ENCODE results near the gene FAM167B.
"Not testable (repeated sequence)": the region's sequence is repeated elsewhere in the genome, so short reads cannot be mapped to it uniquely, and the experiment has no call there.

Gene FAM167B

GRCh38 chr1:32249831-32250525, 3.0 kb downstream of the FAM167B start:
- FAIRE-seq (peak; percentile 97), DNase-seq (ENCODE audit: insufficient read length) (peak; percentile 78)
- no peak for TF ChIP-seq TAF1 (IDR thresholded peaks at IDR 0.05; ENCODE audit: borderline replicate concordance, low read depth, low read length)
- peak; percentile 88 for TF ChIP-seq POLR2AphosphoS5 (IDR thresholded peaks at IDR 0.05; ENCODE audit: low read depth, low read length)
- peak; percentile 83 for TF ChIP-seq POLR2A (IDR thresholded peaks at IDR 0.05; ENCODE audit: low read depth, low read length)

- FAIRE-seq: peak; percentile 87
- peak; percentile 64 for DNase-seq (ENCODE audit: insufficient read length)
- TF ChIP-seq POLR2AphosphoS5 (IDR thresholded peaks at IDR 0.05; ENCODE audit: low read depth, low read length) (peak; percentile 97), POLR2A (IDR thresholded peaks at IDR 0.05; ENCODE audit: low read depth, low read length) (peak; percentile 94), TAF1 (IDR thresholded peaks at IDR 0.05; ENCODE audit: borderline replicate concordance, low read depth, low read length) (no peak)
These were observed 4.1 kb downstream of the FAM167B start, which contains the start of gene LCK for GRCh38 chr1:32250893-32251716. Gene LCK (plus strand): TSS chr1:32251265. CDS start chr1:32274330, 23,065 bp downstream.

GRCh38 chr1:32255072-32256071, 8.3 kb downstream of the FAM167B start:
- FAIRE-seq: peak; percentile 79
- no peak for DNase-seq (ENCODE audit: insufficient read length)
- TF ChIP-seq POLR2A (IDR thresholded peaks at IDR 0.05; ENCODE audit: low read depth, low read length): no peak
- no peak for TF ChIP-seq POLR2AphosphoS5 (IDR thresholded peaks at IDR 0.05; ENCODE audit: low read depth, low read length)
- no peak for TF ChIP-seq TAF1 (IDR thresholded peaks at IDR 0.05; ENCODE audit: borderline replicate concordance, low read depth, low read length)

- no peak for TF ChIP-seq POLR2A (IDR thresholded peaks at IDR 0.05; ENCODE audit: low read depth, low read length)
- TF ChIP-seq POLR2AphosphoS5 (IDR thresholded peaks at IDR 0.05; ENCODE audit: low read depth, low read length): no peak
- no peak for TF ChIP-seq TAF1 (IDR thresholded peaks at IDR 0.05; ENCODE audit: borderline replicate concordance, low read depth, low read length)
- DNase-seq (ENCODE audit: insufficient read length) (no peak), FAIRE-seq (peak; percentile 70)
These were observed 9.6 kb downstream of the FAM167B start for GRCh38 chr1:32256473-32257226.

GRCh38 chr1:32257227-32257508, 10.1 kb downstream of the FAM167B start:
- no peak for TF ChIP-seq TAF1 (IDR thresholded peaks at IDR 0.05; ENCODE audit: borderline replicate concordance, low read depth, low read length)
- TF ChIP-seq POLR2A (IDR thresholded peaks at IDR 0.05; ENCODE audit: low read depth, low read length): no peak
- TF ChIP-seq POLR2AphosphoS5 (IDR thresholded peaks at IDR 0.05; ENCODE audit: low read depth, low read length): no peak
- FAIRE-seq: no peak
- DNase-seq (ENCODE audit: insufficient read length): no peak

- DNase-seq (ENCODE audit: insufficient read length); FAIRE-seq: not testable (repeated sequence)
These were observed 16.2 kb downstream of the FAM167B start for GRCh38 chr1:32263236-32263593.

GRCh38 chr1:32263744-32264143, 16.7 kb downstream of the FAM167B start:
- TF ChIP-seq POLR2A (IDR thresholded peaks at IDR 0.05; ENCODE audit: low read depth, low read length): no peak
- TF ChIP-seq POLR2AphosphoS5 (IDR thresholded peaks at IDR 0.05; ENCODE audit: low read depth, low read length): no peak
- TF ChIP-seq TAF1 (IDR thresholded peaks at IDR 0.05; ENCODE audit: borderline replicate concordance, low read depth, low read length): no peak
- DNase-seq (ENCODE audit: insufficient read length): no peak
- peak; percentile 70 for FAIRE-seq

- DNase-seq (ENCODE audit: insufficient read length) (no peak), FAIRE-seq (no peak)
- no peak for TF ChIP-seq POLR2AphosphoS5 (IDR thresholded peaks at IDR 0.05; ENCODE audit: low read depth, low read length)
These were observed 18.8 kb downstream of the FAM167B start for GRCh38 chr1:32265846-32266245.

- no peak for TF ChIP-seq POLR2A (IDR thresholded peaks at IDR 0.05; ENCODE audit: low read depth, low read length)
- TF ChIP-seq POLR2AphosphoS5 (IDR thresholded peaks at IDR 0.05; ENCODE audit: low read depth, low read length): no peak
- no peak for TF ChIP-seq TAF1 (IDR thresholded peaks at IDR 0.05; ENCODE audit: borderline replicate concordance, low read depth, low read length)
- DNase-seq (ENCODE audit: insufficient read length) (no peak), FAIRE-seq (no peak)
These were observed 20.0 kb downstream of the FAM167B start for GRCh38 chr1:32266921-32267591.

- TF ChIP-seq POLR2A (IDR thresholded peaks at IDR 0.05; ENCODE audit: low read depth, low read length): no peak
- TF ChIP-seq TAF1 (IDR thresholded peaks at IDR 0.05; ENCODE audit: borderline replicate concordance, low read depth, low read length): no peak
- TF ChIP-seq POLR2AphosphoS5 (IDR thresholded peaks at IDR 0.05; ENCODE audit: low read depth, low read length): no peak
- FAIRE-seq (no peak), DNase-seq (ENCODE audit: insufficient read length) (no peak)
These were observed 22.7 kb downstream of the FAM167B start for GRCh38 chr1:32269744-32270143.

Measured in GM12892 (cell line).